ENCODE results near the gene PRKN. TPM values are rescaled to one million over a fixed set of nuclear protein-coding genes. Genes with fewer than 3 reads are reported as not detected.
A peak's percentile ranks its signal among the peaks of the same experiment; 100 is the strongest.

Gene PRKN
- total and polyA plus RNA-seq, 9 of the 15 experiments (the other 6 are each of a cell fraction or from before 2014, with no cell fraction given): 0.03 to 0.96 (median 0.15) TPM; not detected in 2

GRCh38 chr6:162727322-162728182 lies at the start of gene PRKN, which contains the start of gene PACRG (continued):
- TF ChIP-seq, protein P1, sequence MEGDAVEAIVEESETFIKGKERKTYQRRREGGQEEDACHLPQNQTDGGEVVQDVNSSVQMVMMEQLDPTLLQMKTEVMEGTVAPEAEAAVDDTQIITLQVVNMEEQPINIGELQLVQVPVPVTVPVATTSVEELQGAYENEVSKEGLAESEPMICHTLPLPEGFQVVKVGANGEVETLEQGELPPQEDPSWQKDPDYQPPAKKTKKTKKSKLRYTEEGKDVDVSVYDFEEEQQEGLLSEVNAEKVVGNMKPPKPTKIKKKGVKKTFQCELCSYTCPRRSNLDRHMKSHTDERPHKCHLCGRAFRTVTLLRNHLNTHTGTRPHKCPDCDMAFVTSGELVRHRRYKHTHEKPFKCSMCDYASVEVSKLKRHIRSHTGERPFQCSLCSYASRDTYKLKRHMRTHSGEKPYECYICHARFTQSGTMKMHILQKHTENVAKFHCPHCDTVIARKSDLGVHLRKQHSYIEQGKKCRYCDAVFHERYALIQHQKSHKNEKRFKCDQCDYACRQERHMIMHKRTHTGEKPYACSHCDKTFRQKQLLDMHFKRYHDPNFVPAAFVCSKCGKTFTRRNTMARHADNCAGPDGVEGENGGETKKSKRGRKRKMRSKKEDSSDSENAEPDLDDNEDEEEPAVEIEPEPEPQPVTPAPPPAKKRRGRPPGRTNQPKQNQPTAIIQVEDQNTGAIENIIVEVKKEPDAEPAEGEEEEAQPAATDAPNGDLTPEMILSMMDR (IDR thresholded peaks at IDR 0.05 in 2 of 3, conservative IDR thresholded peaks at IDR 0.05 in 1 of 3; ENCODE audit: insufficient read depth in 2 of 3, low read depth in 1 of 3, low read length in 3 of 3): no peak
- TF ChIP-seq CEBPB (tag; IDR thresholded peaks at IDR 0.05) (peak; percentile 76; the same call in 1 of the 2 replicates), BRD4 (IDR thresholded peaks at IDR 0.05) (0 out of 2 replicates have a peak, but pooled peaks have one; percentile 47), ZBTB9 (CRISPR knock-in tag; IDR thresholded peaks at IDR 0.05) (peak; percentile 50; the same call in 1 of the 2 replicates), PHF8 (IDR thresholded peaks at IDR 0.05; ENCODE audit: borderline replicate concordance, low read length) (peak; percentile 82; the same call in 1 of the 2 replicates), REST (IDR thresholded peaks at IDR 0.05; ENCODE audit: borderline replicate concordance) (peak; percentile 68), REST (CRISPR knock-in tag; IDR thresholded peaks at IDR 0.05; ENCODE audit: low read depth) (0 out of 2 replicates have a peak, but pooled peaks have one; percentile 39), FOXK2 (conservative IDR thresholded peaks at IDR 0.05 in 1 of 2, IDR thresholded peaks at IDR 0.05 in 1 of 2; ENCODE audit: low read depth in 2 of 2) (peak; percentile 51 to 64; a peak in 2 of 4 replicates), CREB1 (IDR thresholded peaks at IDR 0.05) (peak; percentile 91), CREB1 (CRISPR knock-in tag; IDR thresholded peaks at IDR 0.05) (peak; percentile 91), DNMT1 (IDR thresholded peaks at IDR 0.05) (no peak)
- TF ChIP-seq, protein P2, sequence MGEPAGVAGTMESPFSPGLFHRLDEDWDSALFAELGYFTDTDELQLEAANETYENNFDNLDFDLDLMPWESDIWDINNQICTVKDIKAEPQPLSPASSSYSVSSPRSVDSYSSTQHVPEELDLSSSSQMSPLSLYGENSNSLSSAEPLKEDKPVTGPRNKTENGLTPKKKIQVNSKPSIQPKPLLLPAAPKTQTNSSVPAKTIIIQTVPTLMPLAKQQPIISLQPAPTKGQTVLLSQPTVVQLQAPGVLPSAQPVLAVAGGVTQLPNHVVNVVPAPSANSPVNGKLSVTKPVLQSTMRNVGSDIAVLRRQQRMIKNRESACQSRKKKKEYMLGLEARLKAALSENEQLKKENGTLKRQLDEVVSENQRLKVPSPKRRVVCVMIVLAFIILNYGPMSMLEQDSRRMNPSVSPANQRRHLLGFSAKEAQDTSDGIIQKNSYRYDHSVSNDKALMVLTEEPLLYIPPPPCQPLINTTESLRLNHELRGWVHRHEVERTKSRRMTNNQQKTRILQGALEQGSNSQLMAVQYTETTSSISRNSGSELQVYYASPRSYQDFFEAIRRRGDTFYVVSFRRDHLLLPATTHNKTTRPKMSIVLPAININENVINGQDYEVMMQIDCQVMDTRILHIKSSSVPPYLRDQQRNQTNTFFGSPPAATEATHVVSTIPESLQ (CRISPR knock-in tag; IDR thresholded peaks at IDR 0.05): peak; percentile 87; the same call in 1 of the 2 replicates
